Activated CD4-positive, alpha-beta T cell treated with anti-CD3 and anti-CD28 coated beads, Interleukin-2, amount 50 U/mL, for 4 hours (primary cell): ENCODE data around the gene SBSN.
A peak's percentile ranks its signal among the peaks of the same experiment; 100 is the strongest.
"Not testable (repeated sequence)": the region's sequence is repeated elsewhere in the genome, so short reads cannot be mapped to it uniquely, and the experiment has no call there.

Source experiments
- DNase-seq, 2 experiments: peaks; one replicate each; pipeline ENCODE4 v3.0.0-alpha.2; 2020

SBSN gene

GRCh38 chr19:35500611-35501010, 27.5 kb downstream of the SBSN start:
- no peak for DNase-seq

DNA sequence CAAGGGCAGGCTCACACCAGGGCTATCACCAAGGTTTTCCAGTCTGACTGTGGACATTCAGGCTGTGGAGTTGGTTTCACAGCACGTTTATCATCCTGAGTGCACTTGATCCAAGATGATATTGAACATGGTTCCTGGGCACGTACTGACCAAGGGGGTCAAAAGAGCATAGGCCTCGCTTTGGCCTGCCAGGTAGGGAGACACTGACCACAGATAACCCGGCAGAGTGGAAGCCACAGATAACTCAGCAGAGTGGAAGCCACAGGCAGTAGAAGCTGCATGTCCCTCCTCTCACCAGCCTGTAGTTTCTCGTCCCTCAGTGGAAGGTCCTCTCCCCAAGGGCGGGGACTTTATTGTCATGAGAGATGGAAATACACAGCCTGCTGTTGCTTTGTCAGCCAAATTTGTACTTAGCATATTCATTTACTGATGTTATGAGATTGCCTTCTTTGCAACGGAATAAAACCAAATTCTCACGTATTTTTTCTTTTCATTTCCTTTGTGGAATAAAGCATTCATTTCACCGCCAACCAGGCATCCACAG, 29.1 kb downstream of the SBSN start:
- no peak for DNase-seq

DNA sequence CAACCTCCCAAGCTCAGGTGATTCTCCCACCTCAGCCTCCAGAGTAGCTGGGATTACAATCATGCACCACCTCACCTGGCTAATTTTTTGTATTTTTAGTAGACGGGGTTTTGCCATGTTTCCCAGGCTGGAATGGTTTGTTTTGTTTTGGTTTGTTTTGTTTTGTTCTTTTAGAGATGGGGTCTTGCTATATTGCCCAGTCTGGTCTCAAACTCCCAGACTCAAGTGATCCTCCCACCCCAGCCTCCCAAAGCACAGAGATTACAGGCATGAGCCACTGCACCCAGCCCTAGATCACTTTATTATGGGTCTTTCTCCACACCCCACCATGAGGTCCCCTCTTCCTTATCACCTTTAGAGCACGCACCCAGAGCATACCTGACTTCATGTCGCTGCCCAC, 29.9 kb downstream of the SBSN start:
- DNase-seq: no peak

DNA sequence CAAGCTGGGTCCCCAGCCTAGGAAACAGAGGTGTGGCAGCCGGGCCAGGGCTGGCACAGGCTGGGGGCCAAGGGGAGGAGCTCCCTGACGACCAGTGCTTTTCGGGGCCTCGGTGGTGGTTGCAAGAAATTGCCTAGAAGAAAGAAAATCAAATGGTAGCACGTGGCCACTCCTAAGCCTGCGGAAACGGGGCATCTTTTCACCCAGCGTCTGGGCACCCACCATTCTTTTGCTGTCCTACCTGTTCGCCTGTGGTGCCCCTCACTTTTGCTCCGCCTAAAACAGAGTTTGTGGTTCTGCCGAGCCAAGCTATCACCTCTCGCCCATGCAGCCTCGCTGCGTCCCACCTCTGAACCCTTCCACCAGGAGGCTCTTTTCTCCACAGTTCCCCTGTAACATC, 30.7 kb downstream of the SBSN start:
- no peak for DNase-seq

DNA sequence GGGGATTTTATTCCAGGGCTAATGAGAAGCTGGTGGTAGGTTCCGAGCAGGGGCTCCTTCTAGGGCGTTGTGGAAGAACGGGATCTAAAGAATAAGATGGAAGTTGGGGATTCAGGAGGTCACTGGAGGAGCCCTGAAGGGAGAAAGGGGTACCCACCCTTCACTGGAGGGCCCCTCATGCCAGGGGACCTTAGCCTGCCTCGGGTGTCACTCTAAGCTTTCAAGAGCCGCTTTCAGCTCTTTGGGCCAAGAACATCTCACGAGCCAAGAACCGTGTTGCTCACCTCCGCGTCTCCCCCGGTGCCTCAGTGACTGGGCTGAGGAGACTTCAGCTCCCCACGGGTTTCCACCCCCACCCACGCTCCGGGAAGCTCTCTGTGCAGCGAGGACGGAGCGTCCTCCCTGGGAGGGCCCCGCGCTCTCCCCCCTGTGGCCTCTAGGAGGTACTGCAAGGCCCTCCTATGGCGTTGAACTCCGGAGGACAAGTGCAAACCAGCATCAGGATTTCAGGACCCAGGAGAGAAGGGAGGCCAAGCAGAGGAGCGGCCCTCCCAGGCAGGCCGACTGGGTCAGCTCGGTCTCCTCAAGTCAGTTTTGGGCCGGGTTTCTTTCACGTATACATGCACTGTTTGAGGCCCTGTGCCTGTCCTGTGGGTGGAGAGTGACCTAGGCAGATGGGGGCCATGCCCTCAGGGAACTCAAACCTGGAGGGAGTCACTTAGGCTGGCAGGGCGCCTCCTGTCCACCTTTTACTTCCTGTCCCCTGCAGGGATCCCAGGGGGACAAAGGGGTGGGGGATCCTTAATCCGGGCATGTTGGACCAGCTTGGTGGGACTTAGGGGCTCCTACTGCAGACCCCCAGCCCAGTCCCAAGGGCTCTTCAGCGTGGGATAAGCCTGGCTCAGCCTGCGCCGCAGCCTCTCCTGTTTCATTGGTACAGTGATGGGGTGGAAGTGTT, 32.7 kb downstream of the SBSN start:
- peak; percentile 82 to 89 for DNase-seq

- DNase-seq: no peak
These were observed 34.1 kb downstream of the SBSN start for GRCh38 chr19:35493971-35494370.

DNA sequence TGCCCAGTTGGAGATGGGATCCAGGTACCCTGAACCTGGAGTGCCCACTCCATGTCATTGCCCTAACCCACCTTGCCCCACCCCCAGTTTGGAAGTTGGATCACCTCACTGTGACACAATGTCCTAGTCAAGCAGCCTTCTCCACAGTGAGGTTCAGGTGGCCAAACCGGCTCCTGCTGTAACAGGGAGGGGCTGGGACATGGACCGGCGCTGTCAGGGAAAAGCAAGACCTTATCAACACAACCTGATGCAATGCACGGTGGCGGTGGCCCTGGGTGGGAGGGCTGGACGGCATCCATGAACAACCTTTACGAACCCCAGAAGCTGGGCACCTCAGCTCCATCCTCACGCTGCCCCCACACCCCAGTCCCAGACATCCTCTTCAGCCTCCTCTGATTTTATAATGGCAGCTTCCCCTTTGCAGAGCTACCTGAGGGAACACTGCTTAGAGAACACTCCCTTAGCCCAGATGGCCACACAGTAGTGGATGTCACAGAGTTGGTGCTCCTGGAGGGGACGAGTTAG, 36.2 kb downstream of the SBSN start:
- DNase-seq: no peak

DNA sequence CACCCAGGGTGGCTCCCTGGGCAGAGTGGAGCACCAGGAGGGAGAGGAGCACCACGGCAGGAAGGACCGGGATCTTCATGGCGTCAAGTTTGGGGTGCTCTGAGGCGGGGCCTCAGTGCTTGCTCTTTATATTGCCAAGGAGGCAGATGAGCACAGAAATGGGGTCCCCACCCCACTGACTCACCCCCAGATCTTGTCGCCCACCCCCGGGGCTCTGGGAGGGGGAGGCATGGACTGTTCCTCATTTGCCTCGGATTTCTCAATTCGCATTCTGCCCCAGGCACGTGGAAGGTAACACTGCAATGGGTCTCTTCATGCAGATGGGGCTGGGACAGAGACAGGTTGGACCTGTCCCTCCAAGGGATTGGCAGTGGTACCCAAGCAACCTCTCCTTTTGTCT, 37.7 kb downstream of the SBSN start, which contains the start of gene KRTDAP:
Gene KRTDAP (minus strand): TSS at position 101 of the 400 bp plus-strand sequence. CDS start 22 bp downstream, at position 79.
- DNase-seq: no peak

- DNase-seq: no peak
These were observed 39.4 kb downstream of the SBSN start for GRCh38 chr19:35488677-35489076.

DNA sequence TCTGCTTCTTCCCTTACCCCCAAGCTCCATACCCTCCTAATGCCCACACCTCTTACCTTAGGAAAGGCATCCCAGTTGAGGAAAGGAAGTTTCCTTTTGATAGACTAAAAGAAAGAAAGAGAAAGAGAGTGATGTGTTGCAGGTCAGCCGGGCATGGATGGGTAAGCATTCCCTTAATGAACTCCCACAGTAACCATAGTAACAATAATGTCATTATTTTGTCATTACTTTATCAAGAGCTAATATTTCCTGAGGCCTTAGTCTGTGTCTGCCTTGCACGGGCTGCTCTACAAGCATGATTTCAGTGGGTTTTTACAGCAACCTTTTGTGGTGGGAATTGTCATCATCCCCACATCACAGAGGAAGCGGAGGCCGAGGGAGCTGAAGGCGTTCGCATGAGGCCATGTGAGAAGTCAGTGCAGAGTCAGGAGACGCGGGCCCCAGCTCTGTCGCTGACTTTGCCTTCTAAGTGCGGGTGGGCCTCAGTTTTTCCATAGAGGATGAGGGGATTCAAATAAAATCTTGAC, 40.4 kb downstream of the SBSN start:
- no peak for DNase-seq

DNA sequence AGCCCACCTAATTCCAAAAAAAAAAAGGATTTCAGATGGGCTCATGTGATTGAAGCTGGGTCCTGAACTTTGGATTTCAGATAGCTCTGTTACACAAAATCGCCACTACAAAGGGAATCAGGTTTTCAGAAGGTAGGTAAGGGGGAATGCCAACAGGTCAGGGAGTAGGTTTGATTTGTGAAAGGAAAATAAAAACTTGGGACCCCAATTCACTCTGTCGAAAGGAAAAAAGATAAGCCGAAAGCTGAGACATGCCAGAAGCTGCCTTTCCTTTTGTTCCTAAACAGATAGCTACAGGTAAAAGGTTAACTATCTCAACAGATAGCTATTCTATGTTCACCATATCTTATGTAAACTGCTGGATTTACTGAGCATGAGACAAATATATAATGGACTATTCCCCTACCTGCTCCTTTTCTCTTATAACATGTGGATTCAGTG, 41.8 kb downstream of the SBSN start:
- DNase-seq: no peak

DNA sequence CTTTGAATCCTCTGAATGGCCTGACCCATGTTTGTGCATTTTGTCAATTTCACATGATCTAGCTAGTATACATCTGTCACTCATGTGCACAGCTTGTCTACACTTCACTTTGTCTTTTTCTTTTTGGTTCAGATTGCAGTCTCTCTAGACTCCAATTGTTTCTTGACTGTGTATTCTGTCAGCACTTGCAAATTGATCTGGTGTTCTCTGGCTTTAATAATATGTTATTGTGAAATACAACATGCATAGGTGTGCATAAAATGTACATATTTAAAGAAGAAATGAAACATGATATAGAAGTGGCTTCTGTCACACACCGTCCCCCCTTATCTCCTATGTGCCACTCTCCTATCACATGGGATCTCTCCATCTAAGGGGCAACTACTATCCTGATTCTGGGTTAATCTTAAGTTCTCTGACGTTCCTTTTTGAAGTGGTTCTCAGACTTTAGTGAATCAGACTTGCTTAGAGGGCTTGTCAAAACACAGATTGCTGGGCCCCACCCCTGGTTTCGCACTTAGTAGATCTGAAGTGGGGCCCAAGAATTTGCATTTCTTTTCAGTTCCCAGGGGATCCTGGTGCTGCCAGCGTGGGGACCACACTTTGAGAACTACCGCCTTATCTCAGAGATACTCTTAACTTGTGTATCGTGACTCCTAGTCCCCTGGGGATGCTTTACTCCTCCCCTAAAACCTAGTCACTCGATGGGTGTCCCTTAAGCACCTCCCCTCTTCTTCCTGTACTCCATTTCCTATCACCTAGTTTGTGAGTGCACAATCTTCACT, 43.7 kb downstream of the SBSN start:
- DNase-seq: no peak

DNA sequence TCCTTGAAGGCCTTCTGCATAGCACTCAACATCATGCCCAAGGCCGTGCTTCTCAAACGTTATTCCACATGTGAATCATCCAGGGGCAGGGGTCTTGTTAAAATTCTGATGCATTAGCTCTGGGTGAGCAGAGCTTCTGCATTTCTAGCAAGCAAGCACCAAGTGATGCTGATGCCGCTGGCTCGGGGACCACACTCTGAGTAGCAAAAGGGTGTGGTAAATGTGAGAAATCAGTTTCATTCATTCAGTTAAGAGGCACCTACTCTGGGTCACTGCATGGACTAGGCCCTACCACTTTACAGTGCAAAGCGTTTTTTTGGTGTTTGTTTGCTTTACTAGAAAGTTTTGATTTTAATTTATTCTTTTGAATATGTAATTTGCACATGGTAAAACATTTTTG, 45.0 kb downstream of the SBSN start:
- DNase-seq: no peak

- DNase-seq: no peak
These were observed 49.1 kb downstream of the SBSN start for GRCh38 chr19:35478794-35479677.

GRCh38 chr19:35476149-35476548, 52.0 kb downstream of the SBSN start:
- no peak for DNase-seq

DNA sequence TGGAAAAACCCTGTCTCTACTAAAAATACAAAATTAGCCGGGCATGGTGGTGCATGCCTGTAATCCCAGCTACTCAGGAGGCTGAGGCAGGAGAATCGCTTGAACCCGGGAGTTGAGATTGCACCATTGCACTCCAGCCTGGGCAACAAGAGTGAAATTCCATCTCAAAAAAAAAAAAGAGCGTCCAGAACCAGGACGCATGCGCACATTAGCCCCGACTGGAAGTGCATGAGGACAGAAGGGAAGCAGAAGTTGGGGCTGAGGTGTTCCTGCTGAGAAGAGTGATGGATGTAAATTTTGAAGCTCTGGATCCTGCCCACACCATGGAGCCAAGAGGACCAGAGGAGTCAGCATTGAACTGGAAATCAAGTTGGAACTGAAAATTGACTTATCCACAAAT, 53.5 kb downstream of the SBSN start:
- DNase-seq: not testable (repeated sequence)

- DNase-seq: no peak
These were observed 54.0 kb downstream of the SBSN start for GRCh38 chr19:35474104-35474503.
